ENCODE measurements around the gene ANAPC10.

- TF ChIP-seq CTCF (IDR thresholded peaks at IDR 0.05) (no peak), POLR2A (IDR thresholded peaks at IDR 0.05) (no peak)
Measured at GRCh38 chr4:144975718-144976117, 122.3 kb downstream of the ANAPC10 start.

Measured in gastroesophageal sphincter (tissue), 3 donors.